Activated CD4-positive, CD25-positive, alpha-beta regulatory T cell (primary cell): ENCODE measurements around the gene NMT1.

Source experiments
- DNase-seq, 4 experiments: peaks; one replicate each; lab custom pipeline; 2025; lab: John Stamatoyannopoulos, UW

Gene NMT1

GRCh38 chr17:45135978-45136791 lies 75.1 kb downstream of the NMT1 start:
- DNase-seq, result no peak

DNA sequence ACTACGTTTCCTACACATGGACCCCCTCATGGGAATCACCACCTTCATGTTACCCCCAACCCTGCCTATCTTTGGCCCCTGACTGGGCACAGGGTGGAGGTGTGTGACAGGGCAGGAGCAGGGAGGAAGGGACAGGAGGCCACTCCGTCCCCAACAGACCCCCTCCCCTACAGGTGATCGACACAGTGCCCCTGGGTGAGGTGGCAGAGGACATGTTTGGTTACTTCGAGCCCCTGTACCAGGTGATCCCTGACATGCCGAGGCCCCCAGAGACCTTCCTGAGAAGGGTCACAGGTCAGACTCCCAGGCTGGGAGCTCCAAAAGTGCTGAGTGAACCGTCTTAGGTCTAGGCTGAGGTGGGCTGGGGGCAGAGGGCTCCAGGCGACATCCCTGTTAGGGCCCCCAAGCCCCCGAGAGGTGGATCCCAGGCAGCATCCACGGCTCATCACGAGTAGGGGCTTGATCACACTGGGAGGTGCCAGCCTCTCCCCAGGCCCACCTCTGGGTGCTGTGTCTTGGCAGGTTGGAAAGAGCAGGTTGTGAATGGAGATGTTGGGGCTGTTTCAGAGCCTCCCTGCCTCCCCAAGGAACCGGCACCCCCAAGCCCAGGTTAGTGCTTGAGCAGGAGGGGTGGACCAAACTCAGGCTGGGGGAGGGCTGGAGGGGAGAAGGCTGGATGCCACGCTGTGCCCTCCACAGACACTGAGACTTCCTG lies 75.9 kb downstream of the NMT1 start:
- DNase-seq, result no peak

DNA sequence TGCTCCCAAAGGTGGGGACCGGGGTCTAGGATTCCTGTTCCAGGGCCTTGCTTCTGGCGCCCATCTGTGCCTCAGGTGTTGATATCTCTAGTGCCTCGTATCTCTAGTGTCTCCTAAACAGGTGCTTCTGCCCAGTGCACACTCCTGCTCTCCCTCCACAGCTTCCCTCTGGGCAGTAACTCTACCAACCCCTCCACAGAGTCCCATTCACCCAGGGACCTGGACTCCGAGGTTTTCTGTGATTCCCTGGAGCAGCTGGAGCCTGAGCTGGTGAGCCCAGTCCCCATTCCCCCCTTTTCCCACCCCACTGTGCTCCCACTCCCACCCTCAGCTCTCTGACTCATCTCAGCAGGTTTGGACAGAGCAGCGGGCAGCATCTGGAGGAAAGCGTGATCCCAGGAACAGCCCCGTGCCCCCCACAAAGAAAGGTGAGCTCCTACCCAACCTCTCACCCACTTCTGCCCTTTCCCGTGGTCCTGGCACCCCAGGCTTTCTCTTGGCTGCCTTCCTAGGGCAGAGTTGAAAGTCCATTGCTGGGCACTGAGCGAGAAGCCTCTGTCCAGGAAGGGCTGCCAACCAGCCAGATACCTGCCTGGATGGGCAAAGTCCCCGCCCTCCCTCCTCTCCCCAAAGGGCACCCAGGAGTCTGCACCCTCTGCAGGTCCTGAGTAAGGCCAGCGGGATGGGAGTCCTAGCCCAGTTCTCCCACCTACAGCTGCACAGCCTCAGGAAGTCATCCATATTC lies 76.6 kb downstream of the NMT1 start:
- DNase-seq, result no peak

- DNase-seq, result no peak
These were observed 77.9 kb downstream of the NMT1 start for GRCh38 chr17:45138911-45139532.

DNA sequence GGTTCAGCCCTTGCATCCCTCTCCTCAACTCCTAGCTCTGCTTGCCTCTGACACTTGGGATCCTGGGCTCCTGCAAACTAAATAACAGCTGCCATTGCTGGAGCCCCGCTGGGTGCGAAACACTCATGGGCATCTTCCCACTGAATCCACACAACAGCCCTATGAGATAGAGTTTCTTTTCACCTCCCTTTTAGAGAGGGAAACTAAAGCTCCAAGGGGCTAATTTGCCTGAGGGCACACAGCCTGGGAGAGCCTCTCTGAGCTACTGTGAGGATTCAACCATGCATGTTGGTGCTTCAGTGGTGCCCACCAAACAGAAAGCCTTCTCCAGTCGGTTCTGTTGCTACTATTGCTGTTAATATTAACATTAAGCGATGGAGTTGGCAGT lies 78.4 kb downstream of the NMT1 start:
- no peak for DNase-seq

DNA sequence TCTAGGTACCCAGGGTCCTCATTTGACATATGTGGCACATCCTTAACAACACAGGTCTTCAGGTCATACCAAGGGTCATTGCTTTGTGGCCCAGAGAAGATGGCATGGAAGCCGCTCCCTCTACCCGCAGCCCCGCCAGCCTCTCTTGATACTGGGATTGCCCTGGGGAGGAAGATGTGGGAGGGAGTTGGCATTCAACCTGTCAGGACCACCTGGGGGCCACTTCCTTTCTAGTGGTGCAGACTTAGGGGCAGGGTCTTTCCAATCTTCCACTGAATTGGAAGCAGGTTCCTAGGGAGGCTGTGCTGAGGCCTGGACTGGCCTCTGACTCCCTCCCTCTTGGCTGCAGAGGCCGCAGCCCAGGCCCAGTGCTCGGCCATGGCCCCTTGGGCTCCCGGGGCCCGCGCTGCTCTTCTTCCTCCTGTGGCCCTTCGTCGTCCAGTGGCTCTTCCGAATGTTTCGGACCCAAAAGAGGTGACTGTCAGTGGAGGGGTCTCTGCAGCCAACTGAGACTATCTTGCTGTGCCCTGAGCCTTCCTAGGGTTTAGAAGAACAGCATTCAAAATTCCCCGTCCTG lies 82.1 kb downstream of the NMT1 start:
- no peak for DNase-seq

- DNase-seq, result no peak
These were observed 82.7 kb downstream of the NMT1 start for GRCh38 chr17:45143767-45144198.

DNA sequence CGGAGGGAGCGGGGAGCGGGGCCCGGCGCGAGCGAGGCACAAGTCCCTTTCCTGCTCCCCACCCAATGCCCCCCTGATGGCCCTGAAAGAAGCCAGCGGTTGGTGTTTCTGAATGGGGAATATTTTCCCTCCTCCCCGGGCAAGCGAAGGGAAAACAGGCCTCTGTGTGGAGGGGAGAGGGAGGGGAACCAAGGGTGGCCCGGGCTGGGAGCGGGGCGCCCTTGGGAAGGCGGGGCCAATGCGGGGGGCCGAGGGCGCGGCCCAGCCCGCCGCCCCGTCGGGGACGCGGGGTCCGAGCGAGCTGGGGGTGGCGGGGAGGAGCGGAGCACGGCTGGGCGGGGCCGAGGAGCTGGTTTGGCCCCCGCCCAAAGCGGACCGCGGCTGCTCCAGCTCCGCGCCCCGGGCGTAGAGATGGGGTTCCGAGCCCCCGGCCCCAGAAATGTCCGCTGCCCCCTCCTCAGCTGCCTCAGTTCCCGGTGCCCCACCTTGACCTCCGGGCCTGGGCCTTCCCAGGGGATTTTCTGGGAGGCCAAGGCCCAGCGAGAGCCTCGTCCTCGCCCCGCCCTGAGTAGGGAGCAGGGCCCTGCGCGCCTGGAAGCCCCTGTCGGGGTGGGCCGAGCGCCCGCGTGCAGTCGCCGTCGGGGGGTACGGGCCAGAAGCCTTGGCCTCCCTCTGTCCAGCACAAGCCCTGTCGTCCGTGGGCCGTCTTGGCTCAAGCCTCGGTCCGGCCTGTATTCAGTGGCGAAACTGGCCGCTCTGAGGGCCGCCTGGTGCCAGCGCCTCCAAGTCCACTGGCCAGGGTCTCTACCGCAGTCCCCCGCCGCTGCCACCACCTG lies 83.3 kb downstream of the NMT1 start:
- DNase-seq, result no peak

GRCh38 chr17:45145035-45145389 lies 83.9 kb downstream of the NMT1 start:
- DNase-seq, result no peak

DNA sequence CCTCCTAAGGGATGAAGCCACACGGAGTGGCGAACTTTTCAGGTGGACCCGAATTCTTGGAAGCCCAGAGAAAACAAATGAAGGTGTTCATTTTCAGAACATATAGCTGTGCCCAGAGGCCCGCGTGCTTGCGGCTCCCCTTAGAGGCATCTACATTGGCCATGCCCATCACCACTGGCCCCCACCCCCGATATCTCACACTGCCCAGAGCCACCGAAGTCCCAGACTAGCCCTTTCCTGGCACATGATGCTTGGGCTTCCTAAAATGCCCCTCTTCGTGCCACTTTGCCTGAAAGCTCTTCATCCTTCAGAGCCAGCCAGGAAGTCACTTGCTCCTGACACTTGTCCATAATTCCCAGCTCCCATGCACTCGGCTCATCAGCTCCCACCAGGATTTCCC lies 85.0 kb downstream of the NMT1 start:
- no peak for DNase-seq

- no peak for DNase-seq
These were observed 85.4 kb downstream of the NMT1 start for GRCh38 chr17:45146592-45146889.

DNA sequence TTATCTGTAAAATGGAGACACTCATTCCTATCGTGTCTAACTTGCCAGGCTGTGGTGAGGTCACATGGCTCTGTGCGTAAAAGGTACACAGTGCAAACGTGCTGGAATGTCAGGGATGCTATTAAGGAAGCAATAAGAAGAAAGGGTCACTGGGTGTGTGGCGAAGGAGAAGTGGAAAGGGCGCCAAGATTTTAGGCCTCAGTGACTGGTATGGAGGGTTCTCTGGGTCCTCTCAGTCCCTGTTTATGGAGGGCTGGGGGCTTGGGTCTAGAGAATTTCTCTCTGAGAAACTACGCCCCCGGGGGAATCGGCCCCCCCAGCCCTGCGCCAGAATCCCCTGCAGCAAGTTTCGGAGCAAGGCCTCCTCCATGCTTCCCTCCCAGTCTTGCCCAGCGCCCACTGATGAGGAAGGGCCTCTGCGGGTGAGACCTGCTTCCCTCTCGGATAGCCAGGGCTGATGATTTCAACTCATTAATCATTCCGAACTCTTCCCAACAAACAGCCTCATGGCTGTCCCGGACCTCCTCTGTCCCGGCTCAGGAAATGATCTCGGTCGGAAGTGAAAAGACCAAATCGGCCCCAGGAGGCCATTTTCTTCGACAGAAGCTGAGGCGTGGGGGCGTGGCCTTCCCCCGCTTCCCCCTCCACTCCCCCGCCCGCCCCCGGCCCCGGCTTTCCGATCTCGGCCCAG lies 85.9 kb downstream of the NMT1 start:
- peak in 3 of 4 experiments; percentile 54 to 69 (median 57) for DNase-seq

GRCh38 chr17:45147581-45148182 lies 86.6 kb downstream of the NMT1 start:
- DNase-seq, result peak; percentile 57 to 69 (median 60)

GRCh38 chr17:45148183-45149036 lies 87.3 kb downstream of the NMT1 start, which contains the start of gene HEXIM1:
Gene HEXIM1, plus strand, starts transcription at chr17:45148475. Its CDS starts 716 bp downstream, at chr17:45149191.
- DNase-seq, result peak; percentile 97 to 99 (median 98)

GRCh38 chr17:45149037-45149668 lies 88.0 kb downstream of the NMT1 start:
- peak; percentile 52 to 63 (median 58) for DNase-seq

DNA sequence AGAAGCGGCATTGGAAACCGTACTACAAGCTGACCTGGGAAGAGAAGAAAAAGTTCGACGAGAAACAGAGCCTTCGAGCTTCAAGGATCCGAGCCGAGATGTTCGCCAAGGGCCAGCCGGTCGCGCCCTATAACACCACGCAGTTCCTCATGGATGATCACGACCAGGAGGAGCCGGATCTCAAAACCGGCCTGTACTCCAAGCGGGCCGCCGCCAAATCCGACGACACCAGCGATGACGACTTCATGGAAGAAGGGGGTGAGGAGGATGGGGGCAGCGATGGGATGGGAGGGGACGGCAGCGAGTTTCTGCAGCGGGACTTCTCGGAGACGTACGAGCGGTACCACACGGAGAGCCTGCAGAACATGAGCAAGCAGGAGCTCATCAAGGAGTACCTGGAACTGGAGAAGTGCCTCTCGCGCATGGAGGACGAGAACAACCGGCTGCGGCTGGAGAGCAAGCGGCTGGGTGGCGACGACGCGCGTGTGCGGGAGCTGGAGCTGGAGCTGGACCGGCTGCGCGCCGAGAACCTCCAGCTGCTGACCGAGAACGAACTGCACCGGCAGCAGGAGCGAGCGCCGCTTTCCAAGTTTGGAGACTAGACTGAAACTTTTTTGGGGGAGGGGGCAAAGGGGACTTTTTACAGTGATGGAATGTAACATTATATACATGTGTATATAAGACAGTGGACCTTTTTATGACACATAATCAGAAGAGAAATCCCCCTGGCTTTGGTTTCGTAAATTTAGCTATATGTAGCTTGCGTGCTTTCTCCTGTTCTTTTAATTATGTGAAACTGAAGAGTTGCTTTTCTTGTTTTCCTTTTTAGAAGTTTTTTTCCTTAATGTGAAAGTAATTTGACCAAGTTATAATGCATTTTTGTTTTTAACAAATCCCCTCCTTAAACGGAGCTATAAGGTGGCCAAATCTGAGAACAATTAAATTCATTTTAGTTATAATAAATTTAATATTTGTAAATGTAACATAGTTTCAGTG lies 88.8 kb downstream of the NMT1 start:
- no peak for DNase-seq
